ENCODE measurements around the gene REXO5.

The REXO5 gene

DNA sequence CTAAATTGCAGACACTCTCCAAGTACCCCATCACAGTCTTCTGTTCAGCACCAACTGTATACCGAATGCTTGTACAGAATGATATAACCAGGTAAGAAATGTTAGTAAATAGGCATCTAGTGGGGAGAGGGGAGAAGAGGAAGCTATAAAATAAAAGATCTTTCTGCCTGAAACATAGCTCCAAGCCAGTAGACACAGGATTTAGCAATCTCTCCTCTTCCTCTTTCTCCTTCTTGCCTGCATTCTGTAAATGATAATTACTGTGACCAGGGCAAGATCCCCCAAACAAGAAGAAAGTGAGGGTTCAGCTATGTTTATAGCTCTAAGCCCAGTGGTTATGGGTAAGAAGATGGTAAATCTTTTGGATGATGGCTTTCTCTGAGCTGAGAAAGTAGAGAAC, 24.6 kb upstream of the REXO5 start:
- DNase-seq (ENCODE audit: extremely low read depth, low read depth), result no peak

GRCh38 chr16:20782470-20782869, 23.9 kb upstream of the REXO5 start:
- TF ChIP-seq CTCF (IDR thresholded peaks at IDR 0.05; ENCODE audit: low read depth, low read length), result no peak
- DNase-seq (ENCODE audit: extremely low read depth, low read depth), result no peak

More for the DNA sequence above, 24.6 kb upstream of the REXO5 start:
- TF ChIP-seq CTCF (IDR thresholded peaks at IDR 0.05; ENCODE audit: low read depth, low read length), result no peak

DNA sequence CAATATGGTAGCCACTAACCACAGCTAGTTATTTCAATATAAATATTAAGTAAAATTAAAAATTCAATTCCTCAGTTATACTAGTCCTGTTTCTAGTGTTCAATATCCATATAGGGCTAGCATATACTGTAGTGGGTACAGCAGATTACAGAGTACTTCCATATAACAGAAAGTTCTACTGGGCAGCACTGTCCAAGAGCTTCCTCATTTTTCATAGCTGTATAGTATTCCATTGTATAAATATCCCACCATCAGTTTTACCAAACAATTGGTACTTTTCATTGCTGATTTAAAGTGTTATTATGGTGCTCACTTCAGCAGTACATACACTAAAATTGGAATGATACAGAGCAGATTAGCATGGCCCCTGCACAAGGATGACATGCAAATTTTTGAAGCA, 22.1 kb upstream of the REXO5 start:
- DNase-seq (ENCODE audit: extremely low read depth, low read depth), result no peak
- no peak for TF ChIP-seq CTCF (IDR thresholded peaks at IDR 0.05; ENCODE audit: low read depth, low read length)

GRCh38 chr16:20789130-20789529, 17.2 kb upstream of the REXO5 start:
- TF ChIP-seq CTCF (IDR thresholded peaks at IDR 0.05; ENCODE audit: low read depth, low read length), result no peak
- no peak for DNase-seq (ENCODE audit: extremely low read depth, low read depth)

DNA sequence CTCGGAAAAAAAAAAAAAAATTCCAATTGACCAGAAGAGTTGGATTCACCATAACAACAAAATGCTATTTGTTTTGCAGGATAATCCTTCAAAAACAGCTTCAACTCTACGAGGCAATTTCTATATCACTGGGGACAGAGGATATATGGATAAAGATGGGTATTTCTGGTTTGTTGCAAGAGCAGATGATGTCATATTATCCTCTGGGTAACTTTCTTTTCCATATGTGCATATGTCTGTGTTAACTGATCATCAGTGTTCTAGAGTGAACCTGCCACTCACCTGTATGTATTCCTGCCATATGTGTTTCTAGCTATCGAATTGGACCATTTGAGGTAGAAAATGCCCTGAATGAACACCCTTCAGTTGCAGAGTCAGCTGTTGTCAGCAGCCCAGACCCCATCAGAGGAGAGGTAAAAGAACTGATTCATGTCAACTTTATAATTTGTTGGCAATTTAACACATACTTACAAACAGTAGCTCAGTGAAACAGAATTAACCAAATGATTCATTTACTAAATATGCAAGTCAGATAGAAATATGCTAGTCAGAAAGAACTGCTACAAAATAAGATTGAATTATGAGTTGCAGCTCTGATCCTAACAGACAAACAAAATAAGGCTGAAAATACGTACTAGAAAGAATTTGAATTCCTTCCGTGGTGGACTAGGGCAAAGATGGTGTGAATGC, 14.3 kb upstream of the REXO5 start:
- no peak for DNase-seq (ENCODE audit: extremely low read depth, low read depth)
- TF ChIP-seq CTCF (IDR thresholded peaks at IDR 0.05; ENCODE audit: low read depth, low read length), result no peak

DNA sequence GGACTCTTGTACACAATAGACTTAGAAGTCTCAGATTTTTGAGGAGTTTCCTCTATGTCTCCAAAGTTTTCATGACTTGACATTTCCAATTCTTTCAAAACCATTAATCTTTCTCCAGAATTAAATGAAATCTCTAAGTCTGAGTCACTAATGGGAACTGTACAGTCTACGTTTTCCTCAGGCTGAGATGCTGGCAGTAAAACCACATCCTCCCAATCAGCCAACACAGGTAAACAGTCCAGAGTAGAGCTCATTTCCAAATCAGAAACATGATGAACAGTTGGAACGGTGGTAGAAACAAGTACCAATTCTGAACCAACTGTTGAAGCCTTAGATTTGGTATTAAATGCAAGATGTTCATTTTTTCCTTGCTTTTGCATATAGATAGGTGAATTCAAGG, 8.0 kb upstream of the REXO5 start:
- no peak for TF ChIP-seq CTCF (IDR thresholded peaks at IDR 0.05; ENCODE audit: low read depth, low read length)
- DNase-seq (ENCODE audit: extremely low read depth, low read depth), result no peak

DNA sequence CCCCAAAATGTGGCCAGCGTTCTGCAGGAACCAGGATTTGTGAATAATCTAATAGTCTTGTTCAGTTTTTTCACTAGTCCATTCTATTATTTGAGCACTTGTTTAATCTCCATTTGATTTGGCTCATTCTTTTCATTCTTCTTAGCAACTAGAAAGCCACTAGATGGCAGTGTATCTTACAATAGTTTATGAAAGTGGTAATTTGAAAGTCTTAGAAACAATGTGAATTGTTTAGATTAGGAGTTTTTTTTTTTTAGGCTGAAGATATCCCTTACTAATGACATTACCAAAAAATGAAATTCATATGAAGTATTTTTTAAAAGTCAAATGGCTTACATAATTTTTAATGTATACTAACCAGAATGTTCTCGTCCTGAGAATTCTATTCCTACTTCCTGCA, 6.7 kb upstream of the REXO5 start:
- no peak for DNase-seq (ENCODE audit: extremely low read depth, low read depth)

More for the DNA sequence above, 6.7 kb upstream of the REXO5 start:
- peak; percentile 53 for TF ChIP-seq CTCF (IDR thresholded peaks at IDR 0.05; ENCODE audit: low read depth, low read length)

Measured in AG09319 (cell line).